ENCODE results near the gene ZNF24.

Gene ZNF24

GRCh38 chr18:35345460-35345921 is 1.3 kb upstream of the ZNF24 start:
- peak in 1 of 2 donors; percentile 66 for DNase-seq (ENCODE audit: low read depth in 2 of 2)
- no peak overlapping the region for H3K4me3 ChIP-seq (replicated peaks in 1 of 2; ENCODE audit: low read depth in 2 of 2, low read length in 2 of 2)
- TF ChIP-seq, protein P1, sequence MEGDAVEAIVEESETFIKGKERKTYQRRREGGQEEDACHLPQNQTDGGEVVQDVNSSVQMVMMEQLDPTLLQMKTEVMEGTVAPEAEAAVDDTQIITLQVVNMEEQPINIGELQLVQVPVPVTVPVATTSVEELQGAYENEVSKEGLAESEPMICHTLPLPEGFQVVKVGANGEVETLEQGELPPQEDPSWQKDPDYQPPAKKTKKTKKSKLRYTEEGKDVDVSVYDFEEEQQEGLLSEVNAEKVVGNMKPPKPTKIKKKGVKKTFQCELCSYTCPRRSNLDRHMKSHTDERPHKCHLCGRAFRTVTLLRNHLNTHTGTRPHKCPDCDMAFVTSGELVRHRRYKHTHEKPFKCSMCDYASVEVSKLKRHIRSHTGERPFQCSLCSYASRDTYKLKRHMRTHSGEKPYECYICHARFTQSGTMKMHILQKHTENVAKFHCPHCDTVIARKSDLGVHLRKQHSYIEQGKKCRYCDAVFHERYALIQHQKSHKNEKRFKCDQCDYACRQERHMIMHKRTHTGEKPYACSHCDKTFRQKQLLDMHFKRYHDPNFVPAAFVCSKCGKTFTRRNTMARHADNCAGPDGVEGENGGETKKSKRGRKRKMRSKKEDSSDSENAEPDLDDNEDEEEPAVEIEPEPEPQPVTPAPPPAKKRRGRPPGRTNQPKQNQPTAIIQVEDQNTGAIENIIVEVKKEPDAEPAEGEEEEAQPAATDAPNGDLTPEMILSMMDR (IDR thresholded peaks at IDR 0.05; ENCODE audit: low read depth, low read length): no peak

GRCh38 chr18:35344736-35345459 is 678 bp upstream of the ZNF24 start:
- TF ChIP-seq, protein P1 (IDR thresholded peaks at IDR 0.05; ENCODE audit: low read depth, low read length): no peak
- peak overlapping the region; percentile 89 to 99 for H3K4me3 ChIP-seq (replicated peaks in 1 of 2; ENCODE audit: low read depth in 2 of 2, low read length in 2 of 2)
- no peak for DNase-seq (ENCODE audit: low read depth in 2 of 2)

- H3K4me3 ChIP-seq (replicated peaks in 1 of 2; ENCODE audit: low read depth in 2 of 2, low read length in 2 of 2): peak overlapping the region; percentile 89 to 99
- TF ChIP-seq, protein P1 (IDR thresholded peaks at IDR 0.05; ENCODE audit: low read depth, low read length): no peak
- peak in 1 of 2 donors; percentile 15 for DNase-seq (ENCODE audit: low read depth in 2 of 2)
Observed at GRCh38 chr18:35343488-35343935, 708 bp downstream of the ZNF24 start.

- H3K4me3 ChIP-seq (replicated peaks in 1 of 2; ENCODE audit: low read depth in 2 of 2, low read length in 2 of 2): no peak overlapping the region
- TF ChIP-seq, protein P1 (IDR thresholded peaks at IDR 0.05; ENCODE audit: low read depth, low read length): no peak
- peak in 1 of 2 donors; percentile 29 for DNase-seq (ENCODE audit: low read depth in 2 of 2)
Observed at GRCh38 chr18:35337286-35337685, 6.9 kb downstream of the ZNF24 start.

DNA sequence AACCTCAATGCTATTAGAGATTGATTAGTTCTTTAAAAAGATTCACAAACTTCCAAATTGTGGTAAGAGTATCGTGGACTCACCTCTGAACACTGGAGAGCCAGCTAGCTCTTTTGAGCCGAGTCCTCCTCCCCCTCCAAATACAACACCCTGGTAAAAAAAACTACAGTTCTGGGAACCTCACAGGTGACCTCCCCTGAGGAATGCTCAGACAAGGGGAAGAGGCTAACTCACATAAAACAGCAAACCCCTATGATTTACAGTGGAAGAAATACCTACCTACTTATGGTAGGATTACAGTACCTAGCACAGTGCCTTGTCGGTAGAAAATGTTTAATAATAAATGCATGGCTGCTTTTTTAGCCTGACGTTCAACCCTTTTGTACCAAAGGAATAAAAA is 8.4 kb downstream of the ZNF24 start:
- TF ChIP-seq, protein P1 (IDR thresholded peaks at IDR 0.05; ENCODE audit: low read depth, low read length): no peak
- H3K4me3 ChIP-seq (replicated peaks in 1 of 2; ENCODE audit: low read depth in 2 of 2, low read length in 2 of 2): no peak overlapping the region
- no peak for DNase-seq (ENCODE audit: low read depth in 2 of 2)

- no peak overlapping the region for H3K4me3 ChIP-seq (replicated peaks in 1 of 2; ENCODE audit: low read depth in 2 of 2, low read length in 2 of 2)
- peak; percentile 32 to 64 for DNase-seq (ENCODE audit: low read depth in 2 of 2)
- TF ChIP-seq, protein P1 (IDR thresholded peaks at IDR 0.05; ENCODE audit: low read depth, low read length): no peak
Observed at GRCh38 chr18:35334821-35335220, 9.4 kb downstream of the ZNF24 start.
